Measurements from ENCODE around the gene NOS1AP.
"Not testable (repeated sequence)": the region's sequence is repeated elsewhere in the genome, so short reads cannot be mapped to it uniquely, and the experiment has no call there.

Gene NOS1AP

DNA sequence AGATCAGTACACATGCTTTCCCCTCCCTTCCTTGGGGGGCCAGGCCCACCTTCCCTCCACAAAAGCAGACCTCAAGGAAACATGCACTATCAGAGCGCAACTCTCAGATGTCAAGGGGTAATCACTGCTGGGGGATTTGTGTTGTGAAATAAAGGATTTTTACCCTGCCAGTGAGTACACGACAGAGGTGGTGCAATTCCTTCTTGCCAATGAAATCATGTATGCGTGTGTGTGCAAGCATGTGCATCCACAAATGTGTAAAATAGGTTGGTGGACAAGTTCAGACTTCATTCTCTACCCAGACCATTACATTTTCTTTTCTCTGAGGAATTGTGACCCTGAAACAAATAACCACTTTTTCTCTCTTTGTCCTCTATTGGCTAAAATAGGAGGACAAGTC lies 9.8 kb upstream of the NOS1AP start:
- DNase-seq (ENCODE audit: low read depth in 2 of 2): no peak

DNA sequence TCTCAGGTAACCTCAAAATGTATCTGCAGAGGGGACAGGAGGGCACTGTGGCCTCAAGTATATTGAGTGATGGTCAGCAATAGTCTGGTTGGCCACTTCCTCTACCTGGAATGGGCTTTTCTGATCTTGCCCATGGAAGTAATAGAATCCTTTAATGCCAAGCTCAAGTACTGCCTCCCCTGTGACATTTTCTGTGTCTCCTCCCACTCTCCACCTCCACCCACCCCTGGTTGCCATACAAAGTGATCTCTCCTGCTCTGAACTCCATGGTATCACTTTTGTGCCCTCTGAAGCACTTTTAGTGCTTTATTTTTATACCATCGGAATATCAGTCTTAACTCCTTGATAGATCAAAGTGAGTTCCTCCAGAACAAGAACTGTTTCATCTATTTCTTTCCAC lies 9.2 kb upstream of the NOS1AP start:
- no peak for DNase-seq (ENCODE audit: low read depth in 2 of 2)

DNA sequence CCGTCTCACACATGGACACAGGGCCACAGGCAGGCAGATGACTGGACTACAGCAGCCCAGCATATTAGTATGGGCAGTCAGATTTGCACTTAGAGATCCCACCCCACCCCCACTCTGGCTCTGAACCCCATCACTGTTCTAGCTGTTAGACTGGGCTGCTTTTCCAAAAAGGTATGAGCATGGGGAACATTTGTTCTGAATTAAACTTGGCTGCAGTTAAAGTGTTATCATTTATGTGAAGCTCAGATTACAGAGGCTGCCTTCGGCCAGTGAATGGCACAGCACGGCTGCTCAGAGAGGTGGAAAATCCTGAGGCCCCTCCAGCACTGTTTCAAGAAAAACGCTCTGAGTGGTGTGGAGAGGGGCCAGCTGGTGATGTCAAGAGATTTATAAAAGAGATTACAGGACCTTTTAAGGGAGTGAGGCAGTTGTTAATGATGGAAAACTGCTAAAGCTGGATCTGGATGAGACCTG lies 6.9 kb upstream of the NOS1AP start:
- DNase-seq (ENCODE audit: low read depth in 2 of 2): no peak

DNA sequence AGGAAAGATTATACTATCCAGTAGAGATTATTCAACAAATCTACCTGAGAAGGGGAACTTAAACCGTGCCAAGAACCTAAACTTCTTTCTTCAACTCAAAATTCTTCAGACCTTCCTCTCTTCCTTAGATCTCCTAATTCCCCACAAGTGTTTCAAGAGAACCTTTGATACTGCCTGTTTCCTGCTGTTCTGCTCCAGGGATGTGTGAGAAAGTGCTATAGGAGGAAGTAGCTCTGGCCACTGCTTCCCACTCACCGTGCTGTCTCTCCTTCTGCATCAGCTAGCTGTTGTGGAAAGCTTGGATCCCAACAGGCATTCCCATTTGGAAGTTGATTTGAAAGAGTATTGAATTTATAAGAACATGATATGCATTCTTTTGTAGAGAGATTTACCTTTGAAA lies 4.5 kb upstream of the NOS1AP start:
- no peak for DNase-seq (ENCODE audit: low read depth in 2 of 2)

DNA sequence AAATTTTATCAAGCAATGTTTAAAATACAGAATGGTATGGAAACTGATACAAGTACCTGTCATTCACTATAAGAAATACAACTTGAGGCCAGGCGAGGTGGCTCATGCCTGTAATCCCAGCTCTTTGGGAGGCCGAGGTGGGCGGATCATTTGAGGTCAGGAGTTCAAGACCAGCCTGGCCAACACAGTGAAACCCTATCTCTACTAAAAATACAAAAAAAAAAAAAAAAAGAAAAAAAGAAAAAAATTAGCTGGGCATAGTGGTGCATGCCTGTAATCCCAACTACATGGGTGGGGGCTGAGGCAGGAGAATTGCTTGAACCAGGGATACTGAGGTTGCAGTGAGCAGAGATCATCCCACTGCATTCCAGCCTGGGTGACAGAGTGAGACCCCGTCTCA lies 2.7 kb upstream of the NOS1AP start:
- not testable (repeated sequence) for DNase-seq (ENCODE audit: low read depth in 2 of 2)

DNA sequence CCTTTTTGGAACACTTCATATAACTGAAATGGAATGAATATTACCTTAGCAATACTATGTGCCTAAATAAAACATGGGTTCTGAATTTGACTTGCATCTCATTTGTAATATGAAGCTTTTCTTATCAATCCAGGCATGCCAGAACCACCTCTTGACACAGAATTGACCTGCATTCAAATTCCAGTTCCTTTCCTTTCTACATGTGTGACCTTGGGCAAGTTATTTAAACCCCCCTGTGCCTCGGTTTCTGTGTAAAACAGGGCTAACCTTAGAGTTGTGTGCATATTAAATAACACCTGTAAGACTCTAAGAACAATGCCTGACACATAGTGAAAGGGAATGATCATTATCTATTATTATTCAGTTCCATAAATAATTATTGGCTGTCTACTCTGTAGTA lies 2.0 kb upstream of the NOS1AP start:
- DNase-seq (ENCODE audit: low read depth in 2 of 2): no peak

DNA sequence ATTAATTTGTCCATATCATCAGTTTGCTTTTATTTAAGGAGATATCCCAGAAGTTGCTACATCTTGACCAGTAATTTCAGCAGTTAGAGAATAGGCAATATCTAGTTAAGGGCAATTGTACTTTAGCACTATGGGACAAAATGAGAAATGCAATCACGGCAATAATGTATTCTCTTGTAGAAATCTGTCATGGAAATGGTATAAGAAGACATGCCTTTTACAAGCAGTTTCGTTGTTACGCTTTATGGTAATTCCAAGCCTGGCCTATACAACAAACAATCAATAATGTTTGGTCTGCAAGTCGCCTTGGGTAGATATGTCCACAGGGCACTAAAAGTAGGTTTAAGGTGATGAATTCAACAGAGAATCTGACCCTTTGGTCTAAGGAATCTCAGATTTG lies 1.2 kb upstream of the NOS1AP start:
- DNase-seq (ENCODE audit: low read depth in 2 of 2): no peak

DNA sequence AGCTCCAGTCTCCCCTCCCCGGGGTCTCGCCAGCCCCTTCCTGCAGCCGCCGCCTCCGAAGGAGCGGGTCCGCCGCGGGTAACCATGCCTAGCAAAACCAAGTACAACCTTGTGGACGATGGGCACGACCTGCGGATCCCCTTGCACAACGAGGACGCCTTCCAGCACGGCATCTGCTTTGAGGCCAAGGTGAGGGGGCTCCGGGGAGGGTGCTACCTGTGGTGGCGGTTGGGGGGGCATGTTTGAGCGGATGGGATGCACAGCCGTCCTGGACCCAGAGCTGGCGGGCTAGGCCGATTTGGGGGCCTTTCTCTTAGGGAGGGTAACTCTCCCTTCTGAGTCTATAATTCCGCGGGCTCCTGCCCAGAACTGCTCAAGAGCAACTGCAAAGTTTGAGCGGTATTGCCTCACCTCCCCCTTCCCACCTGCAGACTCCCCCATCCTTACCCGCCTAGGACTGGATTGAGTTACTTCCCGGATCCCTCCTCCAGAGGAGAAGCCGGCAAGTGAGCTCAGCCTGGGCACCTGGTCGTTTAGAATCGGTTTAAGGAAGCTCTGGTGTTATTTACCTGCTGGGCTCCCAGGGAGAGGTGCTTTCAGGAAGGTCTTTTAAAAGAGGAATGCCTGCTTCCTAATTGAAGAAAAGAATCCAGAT lies 730 bp downstream of the NOS1AP start:
- peak in 1 of 2 donors; percentile 5 for DNase-seq (ENCODE audit: low read depth in 2 of 2)

DNA sequence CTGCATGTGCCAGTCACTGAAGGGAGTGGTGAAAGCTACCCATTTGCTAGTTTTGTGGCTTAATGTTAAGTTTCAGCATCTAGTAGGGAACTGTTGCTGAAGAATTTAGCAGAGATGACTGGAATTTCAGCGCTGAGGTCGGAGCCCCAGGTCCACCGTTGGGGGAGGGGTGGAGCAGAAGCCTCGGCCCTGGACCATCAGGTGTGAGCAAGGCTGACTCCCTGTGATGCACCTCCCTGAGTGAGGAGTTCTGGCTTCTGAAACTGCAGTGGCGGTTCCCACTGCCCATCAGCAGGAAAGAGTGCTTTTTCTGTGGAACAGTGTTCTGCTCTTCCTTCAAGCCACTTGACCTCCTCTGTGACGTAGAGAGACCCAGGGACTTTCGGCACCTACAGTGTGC lies 1.3 kb downstream of the NOS1AP start:
- DNase-seq (ENCODE audit: low read depth in 2 of 2): no peak

DNA sequence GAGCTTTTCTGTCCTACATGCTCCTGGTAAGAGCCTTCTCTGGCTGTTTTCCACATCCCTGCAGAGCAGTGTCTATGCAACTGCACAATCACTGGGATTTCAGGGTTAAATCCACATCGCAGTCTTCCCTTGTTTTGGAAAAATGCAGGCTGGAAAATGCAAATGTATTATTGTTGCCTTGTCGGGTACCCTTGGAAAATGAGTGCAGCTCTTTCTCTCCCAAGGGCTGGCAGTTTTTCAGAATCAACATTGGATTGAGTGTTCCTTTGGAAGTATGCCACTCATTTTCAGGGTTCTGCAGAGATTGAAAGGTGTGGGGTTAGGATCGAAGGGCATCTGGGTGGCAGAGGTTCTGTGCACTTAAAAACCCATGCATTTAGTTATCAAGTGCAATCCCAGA lies 3.2 kb downstream of the NOS1AP start:
- no peak for DNase-seq (ENCODE audit: low read depth in 2 of 2)

DNA sequence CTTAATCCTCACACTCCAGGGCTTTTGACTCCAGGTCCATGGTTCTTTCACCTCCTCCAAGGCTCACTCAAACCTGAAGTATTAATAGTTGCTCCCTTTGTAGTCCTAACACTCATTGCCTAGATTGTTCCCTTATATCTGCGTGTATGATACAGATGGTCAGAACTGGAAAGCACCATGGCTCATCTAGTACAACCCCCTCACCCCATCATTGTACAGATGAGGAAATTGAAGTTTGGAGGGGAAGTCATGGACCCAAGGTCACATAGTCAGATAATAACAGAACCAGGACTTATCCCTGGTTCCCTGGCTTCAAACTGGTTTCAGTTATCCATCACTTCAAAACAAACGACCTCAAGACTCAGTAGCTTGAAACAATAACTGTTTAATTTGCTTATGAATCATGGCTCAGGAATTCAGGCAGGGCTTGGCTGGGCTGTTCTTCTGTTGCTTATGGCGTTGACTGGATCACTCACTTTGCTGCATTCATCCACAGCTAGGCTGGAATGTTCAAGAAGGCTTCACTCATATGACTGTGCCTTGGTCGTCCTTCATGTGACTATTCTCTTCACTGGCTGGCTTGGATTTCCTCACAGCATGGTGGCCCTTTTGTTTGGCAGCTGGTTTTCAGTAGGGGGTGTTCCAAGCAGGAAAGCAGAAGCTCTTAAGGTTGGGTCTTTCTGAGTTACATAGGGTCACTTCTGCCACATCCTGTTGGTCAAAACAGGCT lies 5.0 kb downstream of the NOS1AP start:
- DNase-seq (ENCODE audit: low read depth in 2 of 2): no peak

DNA sequence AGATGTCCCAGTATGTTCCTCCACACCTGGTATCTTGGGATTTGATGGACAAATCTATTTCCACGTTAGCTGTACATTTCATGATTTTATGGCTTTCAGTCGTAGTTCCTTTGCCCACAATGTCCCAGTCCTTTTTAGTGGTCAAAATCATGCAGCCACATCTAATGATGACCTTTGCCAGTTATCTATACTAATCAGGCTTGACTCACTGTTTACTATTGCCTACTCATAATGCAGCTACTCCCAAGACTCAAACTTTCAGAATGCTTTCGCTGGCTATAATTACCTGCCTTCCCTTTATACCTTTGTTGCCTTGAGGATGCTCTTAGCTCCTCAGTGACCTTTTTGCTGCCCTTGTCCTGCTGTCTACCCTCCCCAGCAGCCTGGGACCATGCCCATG lies 6.4 kb downstream of the NOS1AP start:
- DNase-seq (ENCODE audit: low read depth in 2 of 2): no peak

DNA sequence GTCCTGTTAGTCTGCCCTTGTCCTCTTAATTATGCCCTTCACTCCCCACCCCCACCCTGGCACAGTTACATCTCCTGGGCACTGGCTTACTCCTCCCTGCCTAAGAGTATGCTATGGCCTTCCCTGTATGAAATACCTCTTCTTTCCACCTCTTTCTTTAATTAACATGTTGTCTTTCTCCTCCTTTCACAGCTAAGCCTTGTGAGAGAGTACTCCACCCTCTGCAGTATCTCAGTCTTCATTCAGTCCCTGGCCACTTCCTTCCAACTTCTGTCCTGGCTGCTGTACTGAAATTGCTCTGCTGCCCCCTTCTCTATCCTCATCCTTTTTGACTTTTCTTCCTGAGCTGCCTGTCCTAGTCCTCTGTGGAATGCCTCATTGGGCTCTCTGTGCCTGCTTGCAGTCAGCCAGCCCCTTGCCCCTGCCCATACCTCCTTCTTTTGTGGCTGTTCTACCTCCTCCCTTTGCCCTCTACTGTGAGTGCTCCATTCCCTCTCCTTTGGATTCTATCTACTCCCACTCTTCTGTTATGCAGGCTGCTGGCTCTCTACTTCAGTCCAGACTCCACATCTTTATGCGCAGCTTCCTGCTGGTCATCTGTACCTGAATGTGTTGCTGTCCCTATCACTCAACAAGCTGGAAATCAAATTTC lies 8.3 kb downstream of the NOS1AP start:
- DNase-seq (ENCODE audit: low read depth in 2 of 2): no peak

DNA sequence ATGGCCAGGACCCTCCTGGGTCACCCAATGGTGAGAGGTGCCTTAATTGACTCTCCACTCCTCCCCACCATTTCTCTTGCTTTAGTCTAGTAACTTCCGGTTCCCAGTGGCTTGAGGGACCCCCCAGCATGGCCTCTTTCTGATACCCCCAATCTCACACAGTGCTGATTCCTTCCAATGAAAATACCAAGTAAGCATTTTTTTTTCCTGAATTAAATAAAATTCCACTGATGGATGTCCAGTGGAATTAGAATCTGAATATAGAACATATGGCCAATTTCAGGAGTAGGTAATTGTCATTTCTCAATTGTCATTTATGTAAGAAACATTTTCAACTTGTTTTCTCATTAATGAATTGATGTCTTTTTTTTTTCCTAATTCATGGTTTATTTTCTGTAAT lies 9.5 kb downstream of the NOS1AP start:
- no peak for DNase-seq (ENCODE audit: low read depth in 2 of 2)

DNA sequence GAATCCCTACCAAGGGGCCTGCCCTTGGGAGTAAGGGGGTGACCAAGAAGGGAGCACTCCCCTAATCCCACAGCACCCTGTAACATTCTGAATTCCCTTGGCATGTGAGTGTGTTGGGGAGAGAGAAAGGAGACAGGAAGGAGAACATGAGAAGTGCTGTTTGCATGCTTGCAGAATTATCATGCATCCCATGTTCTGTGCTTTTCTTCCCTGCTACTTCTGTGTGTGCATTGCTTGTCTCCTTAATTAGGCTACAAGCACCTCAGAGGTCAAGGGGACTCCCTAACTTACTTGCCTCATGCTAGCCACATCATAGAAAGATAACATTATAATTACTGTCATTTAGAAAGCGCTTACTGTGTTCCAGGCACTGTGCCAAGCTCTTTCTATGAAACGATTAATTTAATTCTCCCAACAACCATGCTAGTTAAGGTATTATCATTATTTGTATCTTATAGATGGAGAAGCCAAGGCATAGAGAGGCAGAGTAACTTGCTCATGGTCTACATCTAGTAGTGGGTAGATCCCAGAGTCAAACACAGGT lies 11.1 kb downstream of the NOS1AP start:
- DNase-seq (ENCODE audit: low read depth in 2 of 2): no peak

DNA sequence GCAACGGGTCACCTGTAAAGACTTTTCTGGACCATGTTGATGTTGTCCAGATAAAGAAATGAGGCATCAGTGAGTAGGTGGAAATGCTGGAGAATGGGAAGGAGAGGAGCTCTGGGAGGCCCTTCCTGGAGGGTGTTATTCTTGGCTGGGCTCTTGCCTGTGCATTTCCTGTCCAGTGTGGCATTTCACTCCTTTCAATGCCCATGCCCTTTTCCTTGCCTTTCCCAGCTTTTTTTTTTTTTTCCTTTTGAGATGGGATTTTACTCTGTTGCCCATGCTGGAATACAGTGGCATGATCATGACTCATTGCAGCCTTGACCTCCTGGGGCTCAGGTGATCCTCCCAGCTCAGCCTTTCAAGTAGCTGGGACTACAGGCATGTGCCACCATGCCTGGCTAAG lies 11.8 kb downstream of the NOS1AP start:
- no peak for DNase-seq (ENCODE audit: low read depth in 2 of 2)

DNA sequence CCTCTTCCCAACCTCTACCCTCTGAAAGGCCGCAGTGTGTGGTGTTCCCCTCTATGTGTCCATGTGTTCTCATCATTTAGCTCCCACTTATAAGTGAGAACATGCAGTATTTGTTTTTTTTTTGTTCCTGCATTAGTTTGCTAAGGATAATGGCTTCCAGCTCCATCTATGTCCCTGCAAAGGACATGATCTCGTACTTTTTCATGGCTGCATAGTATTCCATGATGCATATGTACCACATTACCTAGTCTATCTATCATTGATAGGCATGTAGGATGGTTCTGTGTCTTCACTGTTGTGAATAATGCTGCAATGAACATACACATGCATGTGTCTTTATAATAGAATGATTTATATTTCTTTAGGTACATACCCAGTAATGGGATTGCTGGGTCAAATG lies 12.6 kb downstream of the NOS1AP start:
- not testable (repeated sequence) for DNase-seq (ENCODE audit: low read depth in 2 of 2)

DNA sequence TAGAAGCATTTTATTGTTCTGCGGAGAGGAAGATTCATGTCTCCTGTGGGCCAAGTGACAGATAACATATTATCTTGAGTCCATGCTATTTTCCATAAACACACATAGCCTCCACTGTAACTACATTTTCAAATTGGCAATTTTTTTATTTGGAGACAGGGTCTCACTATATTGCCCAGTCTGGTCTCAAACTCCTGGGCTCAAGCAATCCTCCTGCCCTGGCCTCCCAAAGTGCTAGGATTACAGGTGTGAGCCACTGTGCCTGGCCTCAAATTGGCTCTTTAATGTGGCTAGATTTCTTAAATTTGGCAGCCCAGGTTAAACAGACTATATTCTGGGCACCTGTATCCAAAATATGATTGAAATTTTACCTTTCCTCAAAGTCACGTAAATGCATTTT lies 13.8 kb downstream of the NOS1AP start:
- no peak for DNase-seq (ENCODE audit: low read depth in 2 of 2)

DNA sequence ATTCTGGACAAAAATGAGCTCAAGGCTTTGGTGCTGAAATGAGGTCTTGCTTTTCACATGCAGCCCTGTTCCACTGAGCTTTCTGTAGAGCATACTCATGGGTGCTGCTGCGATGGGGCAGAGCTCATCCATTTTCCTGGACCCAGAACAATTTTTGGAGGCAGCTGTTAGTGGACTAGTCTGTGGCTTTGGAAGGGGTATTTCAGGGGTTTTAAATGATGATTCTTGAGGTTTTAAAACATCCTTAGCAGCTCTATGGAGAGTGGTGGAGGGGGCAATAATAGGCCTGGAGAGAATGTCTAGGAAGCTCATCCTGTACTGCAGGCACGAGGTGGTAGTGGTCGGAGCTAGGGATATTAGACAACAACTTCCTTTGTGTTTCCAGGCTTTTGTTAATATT lies 16.5 kb downstream of the NOS1AP start:
- no peak for DNase-seq (ENCODE audit: low read depth in 2 of 2)

DNA sequence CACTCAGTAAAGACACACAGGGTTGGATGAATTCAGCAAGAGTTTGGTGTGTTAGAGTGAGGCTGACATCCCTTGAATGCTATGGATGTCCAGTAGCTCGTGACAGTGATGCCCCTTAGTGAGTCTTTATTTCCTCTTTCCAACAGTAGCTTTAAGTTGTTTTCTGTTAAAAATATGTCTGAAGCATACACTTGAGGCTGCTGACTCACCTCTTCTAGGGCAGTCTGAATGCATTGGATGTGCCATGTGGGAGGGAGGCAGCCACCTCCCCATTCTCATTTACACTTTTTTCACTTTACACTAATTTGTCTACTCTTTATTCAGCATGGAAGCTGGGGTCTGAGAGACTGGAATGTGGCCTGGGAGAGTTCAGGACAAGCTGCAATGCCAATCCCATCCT lies 17.6 kb downstream of the NOS1AP start:
- no peak for DNase-seq (ENCODE audit: low read depth in 2 of 2)

DNA sequence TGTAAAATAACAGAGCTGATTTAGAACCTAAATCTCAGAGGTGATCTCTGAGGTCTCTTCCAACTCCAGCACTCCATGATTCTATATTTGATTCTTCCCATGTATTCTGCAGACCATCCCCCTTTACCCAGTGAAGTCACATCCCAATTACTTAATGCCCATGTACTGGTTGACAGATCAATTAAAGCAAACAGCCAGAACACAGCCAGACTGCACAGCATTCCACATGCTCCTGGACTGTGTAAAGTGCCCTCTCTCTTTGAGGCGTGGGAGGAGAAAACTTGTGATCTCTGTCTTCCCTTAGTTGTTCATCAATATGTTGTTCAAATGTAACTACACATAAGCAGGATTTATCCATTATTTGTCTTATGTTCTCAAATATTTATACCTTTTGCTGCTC lies 18.1 kb downstream of the NOS1AP start:
- DNase-seq (ENCODE audit: low read depth in 2 of 2): no peak

DNA sequence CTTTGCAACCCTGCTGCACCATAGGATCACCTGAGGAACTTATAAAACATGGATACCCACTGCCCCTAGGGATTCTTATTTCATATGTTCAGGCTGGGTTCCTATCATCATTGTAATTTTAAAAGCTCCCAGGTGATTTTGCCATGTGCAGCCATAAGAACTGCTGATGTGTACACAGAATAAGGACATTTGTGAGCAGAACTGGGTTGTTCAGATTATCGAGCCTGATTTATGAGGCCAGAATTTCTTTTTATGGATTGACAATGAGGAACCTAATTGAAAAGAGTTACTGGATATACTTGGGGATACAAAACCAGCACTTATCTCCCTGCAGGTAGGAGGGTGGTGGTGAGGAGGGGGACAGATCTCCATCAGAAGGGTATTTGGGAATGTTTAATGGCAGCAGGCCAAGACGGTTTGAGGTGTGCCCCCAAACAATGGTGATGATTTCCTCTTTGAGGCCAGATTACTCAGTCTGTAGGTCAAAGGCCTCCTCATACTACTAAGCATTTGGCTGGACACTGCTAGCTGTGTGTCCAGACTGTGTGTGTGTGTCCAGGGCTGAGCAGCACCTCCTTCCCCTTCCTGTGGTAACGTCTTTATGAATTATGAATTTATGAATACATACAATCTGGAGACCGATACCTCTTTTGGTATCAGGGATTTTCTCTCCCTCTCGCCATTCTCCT lies 18.9 kb downstream of the NOS1AP start:
- no peak for DNase-seq (ENCODE audit: low read depth in 2 of 2)
